ENCODE measurements around the gene MS4A13. TPM values are rescaled to one million over a fixed set of nuclear protein-coding genes. Genes with fewer than 3 reads are reported as not detected.

Gene MS4A13
- polyA plus RNA-seq, 1 of the 3 experiments (the other 2 are of a cell fraction), result not detected

DNA sequence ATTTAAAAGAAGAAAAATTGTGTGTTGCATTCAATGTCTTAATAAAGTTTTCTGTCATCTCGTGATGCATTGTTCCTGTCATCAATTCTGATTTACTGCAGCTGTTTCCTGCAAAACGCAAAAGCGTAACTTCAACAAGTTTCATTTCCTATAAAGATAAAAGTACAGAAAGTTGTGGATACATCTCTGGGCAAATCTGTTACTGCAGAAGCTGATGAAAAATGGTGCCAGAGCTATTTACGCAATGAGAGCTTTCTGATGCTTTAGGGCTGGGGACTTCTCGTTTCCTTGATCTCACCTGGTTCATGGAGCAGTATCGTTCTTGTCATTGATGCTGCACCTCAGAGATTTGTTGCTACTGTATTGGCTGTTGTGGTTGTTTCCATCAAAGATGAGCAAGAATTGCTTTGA, 38.2 kb upstream of the MS4A13 start (continued):
- TF ChIP-seq, protein P1, sequence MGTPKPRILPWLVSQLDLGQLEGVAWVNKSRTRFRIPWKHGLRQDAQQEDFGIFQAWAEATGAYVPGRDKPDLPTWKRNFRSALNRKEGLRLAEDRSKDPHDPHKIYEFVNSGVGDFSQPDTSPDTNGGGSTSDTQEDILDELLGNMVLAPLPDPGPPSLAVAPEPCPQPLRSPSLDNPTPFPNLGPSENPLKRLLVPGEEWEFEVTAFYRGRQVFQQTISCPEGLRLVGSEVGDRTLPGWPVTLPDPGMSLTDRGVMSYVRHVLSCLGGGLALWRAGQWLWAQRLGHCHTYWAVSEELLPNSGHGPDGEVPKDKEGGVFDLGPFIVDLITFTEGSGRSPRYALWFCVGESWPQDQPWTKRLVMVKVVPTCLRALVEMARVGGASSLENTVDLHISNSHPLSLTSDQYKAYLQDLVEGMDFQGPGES (IDR thresholded peaks at IDR 0.05; ENCODE audit: low read depth, low read length), result no peak

GRCh38 chr11:60482361-60482760, 32.8 kb upstream of the MS4A13 start:
- H3F3A ChIP-seq (replicated peaks; ENCODE audit: insufficient read depth), result no peaks in the 10 kb centered on the region
- H3K9ac ChIP-seq, result no peak overlapping the region
- no peaks in the 10 kb centered on the region; the same call in 1 of the 2 replicates for H3K27me3 ChIP-seq (ENCODE audit: insufficient read depth)
- H3K4me2 ChIP-seq, result no peak overlapping the region
- TF ChIP-seq RXRA (IDR thresholded peaks at IDR 0.05; ENCODE audit: borderline replicate concordance, low read depth) (no peak), FOXJ3 (CRISPR knock-in tag; IDR thresholded peaks at IDR 0.05) (no peak), RCOR1 (IDR thresholded peaks at IDR 0.05; ENCODE audit: low read length) (no peak), RFX5 (IDR thresholded peaks at IDR 0.05; ENCODE audit: low read length) (no peak), NFIC (IDR thresholded peaks at IDR 0.05; ENCODE audit: borderline replicate concordance) (no peak), MXI1 (IDR thresholded peaks at IDR 0.05; ENCODE audit: low read depth, low read length) (no peak), YY1 (IDR thresholded peaks at IDR 0.05; ENCODE audit: low read depth) (no peak), GABPA (IDR thresholded peaks at IDR 0.05; ENCODE audit: low read depth) (no peak), JUND (IDR thresholded peaks at IDR 0.05) (no peak), FOXM1 (IDR thresholded peaks at IDR 0.05; ENCODE audit: low read depth) (no peak)
- TF ChIP-seq, protein P2, sequence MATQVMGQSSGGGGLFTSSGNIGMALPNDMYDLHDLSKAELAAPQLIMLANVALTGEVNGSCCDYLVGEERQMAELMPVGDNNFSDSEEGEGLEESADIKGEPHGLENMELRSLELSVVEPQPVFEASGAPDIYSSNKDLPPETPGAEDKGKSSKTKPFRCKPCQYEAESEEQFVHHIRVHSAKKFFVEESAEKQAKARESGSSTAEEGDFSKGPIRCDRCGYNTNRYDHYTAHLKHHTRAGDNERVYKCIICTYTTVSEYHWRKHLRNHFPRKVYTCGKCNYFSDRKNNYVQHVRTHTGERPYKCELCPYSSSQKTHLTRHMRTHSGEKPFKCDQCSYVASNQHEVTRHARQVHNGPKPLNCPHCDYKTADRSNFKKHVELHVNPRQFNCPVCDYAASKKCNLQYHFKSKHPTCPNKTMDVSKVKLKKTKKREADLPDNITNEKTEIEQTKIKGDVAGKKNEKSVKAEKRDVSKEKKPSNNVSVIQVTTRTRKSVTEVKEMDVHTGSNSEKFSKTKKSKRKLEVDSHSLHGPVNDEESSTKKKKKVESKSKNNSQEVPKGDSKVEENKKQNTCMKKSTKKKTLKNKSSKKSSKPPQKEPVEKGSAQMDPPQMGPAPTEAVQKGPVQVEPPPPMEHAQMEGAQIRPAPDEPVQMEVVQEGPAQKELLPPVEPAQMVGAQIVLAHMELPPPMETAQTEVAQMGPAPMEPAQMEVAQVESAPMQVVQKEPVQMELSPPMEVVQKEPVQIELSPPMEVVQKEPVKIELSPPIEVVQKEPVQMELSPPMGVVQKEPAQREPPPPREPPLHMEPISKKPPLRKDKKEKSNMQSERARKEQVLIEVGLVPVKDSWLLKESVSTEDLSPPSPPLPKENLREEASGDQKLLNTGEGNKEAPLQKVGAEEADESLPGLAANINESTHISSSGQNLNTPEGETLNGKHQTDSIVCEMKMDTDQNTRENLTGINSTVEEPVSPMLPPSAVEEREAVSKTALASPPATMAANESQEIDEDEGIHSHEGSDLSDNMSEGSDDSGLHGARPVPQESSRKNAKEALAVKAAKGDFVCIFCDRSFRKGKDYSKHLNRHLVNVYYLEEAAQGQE (IDR thresholded peaks at IDR 0.05; ENCODE audit: low read depth, low read length), result no peak
- POLR2A ChIA-PET, result no interaction called here
- H3K79me2 ChIP-seq (ENCODE audit: insufficient read depth), result no peaks in the 10 kb centered on the region
- DNase-seq, result no peak
- H3K27ac ChIP-seq (ENCODE audit: low read depth in 2 of 2, low read length in 1 of 2), result no peak overlapping the region
- no peaks in the 10 kb centered on the region for H4K20me1 ChIP-seq (ENCODE audit: insufficient read depth)
- H3K36me3 ChIP-seq (replicated peaks in 1 of 2; ENCODE audit: control insufficient read depth in 1 of 2, insufficient read depth in 2 of 2, low read length in 1 of 2), result no peaks in the 10 kb centered on the region
- 4% methylated on average over 2 of the region's 2 CpGs for WGBS (ENCODE audit: low lambda C conversion rate)
- no peak overlapping the region for H3K4me3 ChIP-seq (ENCODE audit: low read depth in 2 of 2, low read length in 1 of 2)
- no peaks in the 10 kb centered on the region for H3K9me2 ChIP-seq
- no peaks in the 10 kb centered on the region for H3K4me1 ChIP-seq (ENCODE audit: control insufficient read depth in 1 of 2, insufficient read depth in 2 of 2, low read depth in 1 of 2, low read length in 1 of 2)
- CTCF ChIA-PET, result no interaction called here
- no peak overlapping the region for H2AFZ ChIP-seq (ENCODE audit: low read depth)
- H3K9me3 ChIP-seq, result no peaks in the 10 kb centered on the region

DNA sequence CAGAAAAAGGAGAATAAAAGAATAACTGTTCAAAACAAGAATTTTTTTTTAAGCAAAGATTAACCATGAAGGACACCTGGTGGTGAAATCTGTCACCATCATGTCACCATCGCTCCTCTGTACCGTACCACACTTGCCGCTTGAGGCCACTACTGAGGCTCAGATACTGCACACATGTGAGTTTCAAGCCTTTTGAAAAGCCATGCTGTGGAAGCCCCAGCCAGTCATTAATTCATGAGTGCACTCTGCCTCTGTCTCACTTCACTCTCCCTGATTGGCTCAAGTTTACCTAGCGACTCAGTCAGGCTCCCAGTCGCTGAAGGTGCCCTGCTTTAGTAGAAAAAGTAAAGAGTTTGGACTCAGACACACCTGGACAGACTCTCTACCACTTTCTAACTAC, 29.2 kb upstream of the MS4A13 start:
- Histone ChIP-seq H3K4me2 (no peak overlapping the region), H3F3A (replicated peaks; ENCODE audit: insufficient read depth) (no peaks in the 10 kb centered on the region), H3K9ac (no peak overlapping the region), H3K36me3 (replicated peaks in 1 of 2; ENCODE audit: control insufficient read depth in 1 of 2, insufficient read depth in 2 of 2, low read length in 1 of 2) (no peaks in the 10 kb centered on the region), H3K9me3 (no peaks in the 10 kb centered on the region), H2AFZ (ENCODE audit: low read depth) (no peak overlapping the region), H3K4me1 (ENCODE audit: control insufficient read depth in 1 of 2, insufficient read depth in 2 of 2, low read depth in 1 of 2, low read length in 1 of 2) (no peaks in the 10 kb centered on the region), H4K20me1 (ENCODE audit: insufficient read depth) (no peaks in the 10 kb centered on the region), H3K4me3 (ENCODE audit: low read depth in 2 of 2, low read length in 1 of 2) (no peak overlapping the region), H3K27ac (ENCODE audit: low read depth in 2 of 2, low read length in 1 of 2) (no peak overlapping the region), H3K79me2 (ENCODE audit: insufficient read depth) (no peaks in the 10 kb centered on the region), H3K27me3 (ENCODE audit: insufficient read depth) (no peaks in the 10 kb centered on the region; the same call in 1 of the 2 replicates), H3K9me2 (no peaks in the 10 kb centered on the region)
- TF ChIP-seq CTCF (IDR thresholded peaks at IDR 0.05), result peak; percentile 50
- peak; percentile 13; the same call in 1 of the 2 replicates for TF ChIP-seq RAD21 (IDR thresholded peaks at IDR 0.05; ENCODE audit: low read length)
- TF ChIP-seq USF2 (IDR thresholded peaks at IDR 0.05; ENCODE audit: borderline replicate concordance, low read depth, low read length), result no peak
- POLR2A ChIA-PET, result no interaction called here
- 13% methylated on average over 5 of the region's 5 CpGs for WGBS (ENCODE audit: low lambda C conversion rate)
- DNase-seq, result peak; percentile 39
- CTCF ChIA-PET, result interaction anchor here (0.7 kb wide), 1 partner anchor 13 kb away, joined by 3 read pairs; no protein-coding TSS in a partner anchor
